Stimulated activated CD8-positive, alpha-beta memory T cell treated with anti-CD3 and anti-CD28 coated beads, Interleukin-7, amount 100 ng/mL, for 24 hours (primary cell): ENCODE results near the gene PDE4B.
"Not testable (repeated sequence)": the region's sequence is repeated elsewhere in the genome, so short reads cannot be mapped to it uniquely, and the experiment has no call there.

Experiments
- DNase-seq: peaks from one replicate; pipeline ENCODE4 v3.0.0-alpha.2; 2020; ENCODE audit warnings: low read depth

The PDE4B gene

GRCh38 chr1:65994223-65994622, 201.5 kb downstream of the PDE4B start:
- no peak for DNase-seq

GRCh38 chr1:65995336-65995735, 202.6 kb downstream of the PDE4B start:
- DNase-seq = no peak

GRCh38 chr1:65995928-65996327, 203.2 kb downstream of the PDE4B start:
- no peak for DNase-seq

- DNase-seq = no peak
Observed at GRCh38 chr1:65997693-65998092, 205.0 kb downstream of the PDE4B start.

- DNase-seq = no peak
Observed at GRCh38 chr1:65998763-65999583, 206.3 kb downstream of the PDE4B start.

- DNase-seq = no peak
Observed at GRCh38 chr1:66000033-66000637, 207.4 kb downstream of the PDE4B start.

- no peak for DNase-seq
Observed at GRCh38 chr1:66003690-66004089, 211.0 kb downstream of the PDE4B start.

GRCh38 chr1:66006534-66006933, 213.8 kb downstream of the PDE4B start:
- DNase-seq = not testable (repeated sequence)

GRCh38 chr1:66012106-66012784, 219.6 kb downstream of the PDE4B start:
- no peak for DNase-seq

GRCh38 chr1:66013371-66013770, 220.7 kb downstream of the PDE4B start:
- DNase-seq = no peak

- DNase-seq = no peak
Observed at GRCh38 chr1:66022904-66023620, 230.4 kb downstream of the PDE4B start.

GRCh38 chr1:66025188-66025587, 232.5 kb downstream of the PDE4B start:
- no peak for DNase-seq

GRCh38 chr1:66028035-66028434, 235.3 kb downstream of the PDE4B start:
- DNase-seq = no peak

- no peak for DNase-seq
Observed at GRCh38 chr1:66033781-66034180, 241.1 kb downstream of the PDE4B start.

GRCh38 chr1:66035616-66036245, 243.0 kb downstream of the PDE4B start:
- no peak for DNase-seq

GRCh38 chr1:66041654-66042053, 249.0 kb downstream of the PDE4B start:
- DNase-seq = no peak

- DNase-seq = no peak
Observed at GRCh38 chr1:66043186-66043585, 250.5 kb downstream of the PDE4B start.

GRCh38 chr1:66044912-66045311, 252.2 kb downstream of the PDE4B start:
- DNase-seq = no peak

- no peak for DNase-seq
Observed at GRCh38 chr1:66046415-66046814, 253.7 kb downstream of the PDE4B start.

- DNase-seq = no peak
Observed at GRCh38 chr1:66048011-66048410, 255.3 kb downstream of the PDE4B start.

GRCh38 chr1:66050123-66050522, 257.4 kb downstream of the PDE4B start:
- DNase-seq = no peak

- no peak for DNase-seq
Observed at GRCh38 chr1:66050633-66051032, 257.9 kb downstream of the PDE4B start.
